Stimulated activated CD4-positive, alpha-beta T cell treated with anti-CD3 and anti-CD28 coated beads, Interleukin-4, amount 100 ng/mL, for 48 hours (primary cell): Measurements from ENCODE around the gene PFAS.
"Not testable (repeated sequence)": the region's sequence is repeated elsewhere in the genome, so short reads cannot be mapped to it uniquely, and the experiment has no call there.

Source experiments
- DNase-seq, 2 donors: peaks; one replicate each; pipeline ENCODE4 v3.0.0-alpha.2; 2020; ENCODE audit warnings: low read depth in 2 of 2

PFAS gene

DNA sequence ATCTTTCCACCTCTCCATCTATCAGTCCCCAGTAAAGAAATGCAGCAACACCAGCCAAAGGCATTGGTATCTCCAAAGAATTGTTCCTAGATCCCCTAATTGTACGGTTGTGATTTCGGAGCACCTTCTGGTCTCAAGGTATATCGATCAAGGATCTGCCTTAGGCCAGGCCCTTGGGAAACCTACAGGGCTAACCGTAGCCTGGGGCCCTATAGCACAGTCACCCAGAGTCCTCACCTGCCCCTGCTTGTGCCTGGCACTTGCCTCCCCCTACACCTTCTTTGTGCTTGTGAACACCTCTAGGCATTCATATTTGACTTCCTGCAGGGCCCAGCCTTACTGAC is 21.9 kb upstream of the PFAS start:
- DNase-seq, result no peak

DNA sequence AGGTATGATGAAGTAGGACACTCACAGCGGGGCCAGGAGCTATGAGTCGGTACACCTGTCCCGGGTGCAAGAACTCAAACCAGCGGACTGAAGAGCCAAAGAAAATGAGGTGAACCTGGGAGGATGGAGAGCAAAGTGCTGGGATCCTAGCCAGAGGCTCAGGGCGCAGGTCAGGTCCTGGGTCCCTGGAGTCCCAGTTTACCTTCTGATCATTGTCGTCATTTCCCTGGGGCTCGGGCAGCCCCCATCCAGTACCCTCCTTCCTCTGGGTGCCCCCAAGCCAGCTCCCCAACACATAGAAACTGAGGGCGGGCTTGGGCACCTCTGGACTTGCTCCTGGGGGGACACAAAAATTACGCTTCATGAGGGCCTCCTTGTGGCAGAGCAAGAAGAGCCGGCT is 17.4 kb upstream of the PFAS start:
- no peak for DNase-seq

GRCh38 chr17:8234361-8235270 is 14.5 kb upstream of the PFAS start:
- no peak for DNase-seq

- DNase-seq, result no peak
Measured at GRCh38 chr17:8235676-8236075, 13.4 kb upstream of the PFAS start.

DNA sequence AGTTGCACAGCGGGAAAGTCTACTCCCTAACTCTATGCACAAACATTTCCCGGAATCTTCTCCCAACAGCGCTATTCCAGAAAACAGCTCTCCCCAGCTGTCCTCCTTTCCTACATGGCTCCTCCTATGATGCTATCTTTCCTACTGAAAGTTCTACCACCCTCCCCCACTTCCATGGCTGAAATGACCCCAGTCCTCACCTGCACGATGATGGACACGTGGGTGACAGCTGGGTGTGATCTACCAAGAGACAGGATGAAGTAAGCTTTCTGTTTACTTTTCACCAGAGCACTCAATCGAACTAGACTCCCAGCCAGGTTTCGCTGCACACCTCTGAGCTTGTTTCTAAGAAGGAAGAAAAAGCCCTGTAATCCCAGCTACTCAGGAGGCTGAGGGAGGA is 11.9 kb upstream of the PFAS start:
- DNase-seq, result no peak

DNA sequence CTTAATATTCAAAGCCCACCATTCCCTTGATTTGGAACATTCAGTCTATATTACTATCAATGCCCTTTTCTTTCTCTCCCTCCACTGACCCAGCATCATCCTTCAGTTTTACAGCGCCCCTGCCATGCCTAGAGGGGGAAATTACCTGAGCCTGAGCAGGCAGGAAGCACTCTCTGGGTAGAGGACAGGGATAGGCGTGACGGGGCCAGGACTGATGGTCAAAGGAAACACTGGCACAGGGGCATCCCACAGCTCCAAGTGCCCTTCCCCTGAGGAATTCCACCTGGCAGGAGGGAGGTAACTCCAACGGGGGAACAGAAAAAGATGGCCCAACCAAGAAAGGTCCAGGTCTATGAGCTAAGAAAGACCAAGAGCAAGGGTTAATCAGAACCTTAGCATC is 11.2 kb upstream of the PFAS start:
- DNase-seq, result no peak

- no peak for DNase-seq
Measured at GRCh38 chr17:8243827-8244226, 5.3 kb upstream of the PFAS start.

- no peak for DNase-seq
Measured at GRCh38 chr17:8244768-8245167, 4.3 kb upstream of the PFAS start.

DNA sequence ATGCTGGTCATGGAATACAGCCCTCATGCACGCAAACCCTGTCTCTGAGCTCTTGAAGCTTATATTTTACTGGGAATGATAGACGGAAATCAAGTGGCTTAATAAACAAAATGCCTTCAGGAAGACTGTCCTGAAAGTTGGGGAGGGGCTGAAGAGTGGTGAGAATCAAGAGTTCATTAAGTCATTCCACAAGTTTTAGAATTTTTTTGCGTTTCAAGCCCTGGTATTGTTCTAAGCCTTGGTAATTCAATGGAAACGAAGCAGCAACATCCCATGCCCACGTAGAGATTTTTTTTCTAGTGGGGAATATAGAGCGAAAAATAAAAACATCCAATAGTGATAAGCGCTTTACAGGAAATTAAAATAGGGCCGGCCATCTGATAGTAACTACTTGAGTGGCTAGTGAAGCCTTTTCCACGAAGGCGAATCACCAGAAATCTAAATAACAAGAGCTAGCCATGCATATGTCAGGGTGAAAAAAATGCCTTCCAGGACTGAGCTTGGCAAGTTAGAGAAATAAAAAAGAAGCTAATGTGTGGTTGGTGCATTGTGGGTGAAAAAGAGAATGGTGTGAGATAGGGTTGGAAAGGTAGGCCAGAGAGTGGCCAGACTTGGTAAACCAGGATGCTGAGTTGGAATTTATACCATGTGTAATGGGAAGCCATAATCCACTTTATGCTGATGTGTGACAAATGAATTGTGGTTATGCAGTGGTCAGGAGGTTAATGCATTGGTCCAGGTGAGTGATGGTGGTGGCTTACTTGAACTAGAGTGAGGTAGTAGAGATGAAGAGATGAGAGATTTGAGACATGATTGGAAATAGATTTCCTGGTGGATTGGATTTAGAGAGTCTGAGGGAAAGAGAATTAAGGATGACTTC is 772 bp downstream of the PFAS start:
- no peak for DNase-seq

DNA sequence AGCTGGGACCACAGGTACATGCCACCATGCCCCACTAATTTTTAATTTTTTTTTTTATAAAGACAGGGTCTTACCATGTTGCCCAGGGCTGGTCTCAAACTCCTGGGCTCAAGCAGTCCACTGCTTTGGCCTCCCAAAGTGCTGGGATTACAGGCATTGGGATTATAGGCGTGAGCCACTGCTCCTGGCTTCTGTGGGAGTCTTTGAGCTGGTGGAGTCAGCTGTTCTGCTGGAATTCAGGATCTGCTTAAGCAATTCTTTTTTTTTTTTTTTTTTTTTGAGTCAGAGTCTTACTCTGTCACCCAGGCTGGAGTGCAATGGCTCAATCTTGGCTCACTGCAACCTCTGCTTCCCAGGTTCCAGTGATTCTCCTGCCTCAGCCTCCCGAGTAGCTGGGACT is 2.3 kb downstream of the PFAS start:
- not testable (repeated sequence) for DNase-seq

- no peak for DNase-seq
Measured at GRCh38 chr17:8253801-8254200, 4.7 kb downstream of the PFAS start.

DNA sequence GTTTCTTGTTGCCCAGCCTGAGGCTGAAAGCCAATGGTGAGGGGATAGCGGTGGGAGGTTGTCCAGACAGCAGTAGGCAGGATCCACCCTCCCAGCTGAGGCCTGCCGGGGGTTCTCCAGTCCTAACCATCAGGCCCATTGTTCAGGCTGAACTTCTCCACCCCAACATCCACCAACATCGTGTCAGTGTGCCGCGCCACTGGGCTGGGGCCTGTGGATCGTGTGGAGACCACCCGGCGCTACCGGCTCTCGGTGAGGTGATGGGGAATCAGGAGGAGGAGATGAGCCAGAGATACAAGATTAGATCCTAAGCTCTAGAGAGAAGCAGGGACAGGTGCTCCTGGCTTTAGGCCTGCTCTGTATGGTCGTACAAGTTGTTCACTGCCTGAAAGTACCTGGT is 5.8 kb downstream of the PFAS start:
- no peak for DNase-seq

GRCh38 chr17:8255499-8255898 is 6.4 kb downstream of the PFAS start:
- no peak for DNase-seq

GRCh38 chr17:8256291-8256690 is 7.2 kb downstream of the PFAS start:
- no peak for DNase-seq

GRCh38 chr17:8256691-8257090 is 7.6 kb downstream of the PFAS start:
- no peak for DNase-seq

DNA sequence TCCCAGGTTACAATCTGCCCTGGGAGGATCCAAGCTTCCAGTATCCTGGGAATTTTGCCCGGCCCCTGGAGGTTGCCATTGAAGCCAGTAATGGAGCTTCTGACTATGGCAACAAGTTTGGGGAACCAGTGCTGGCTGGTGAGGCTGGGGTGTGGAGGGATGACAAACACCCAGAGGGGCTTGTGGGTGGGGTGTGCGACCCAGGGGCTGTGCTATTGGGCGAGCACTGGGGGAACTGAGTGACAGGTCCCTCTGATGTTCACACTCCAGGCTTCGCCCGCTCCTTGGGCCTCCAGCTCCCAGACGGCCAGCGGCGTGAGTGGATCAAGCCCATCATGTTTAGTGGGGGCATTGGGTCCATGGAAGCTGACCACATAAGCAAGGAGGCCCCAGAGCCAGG is 8.7 kb downstream of the PFAS start:
- DNase-seq, result no peak

GRCh38 chr17:8264320-8264719 is 15.2 kb downstream of the PFAS start:
- no peak for DNase-seq

- no peak for DNase-seq
Measured at GRCh38 chr17:8264836-8265542, 15.9 kb downstream of the PFAS start.

DNA sequence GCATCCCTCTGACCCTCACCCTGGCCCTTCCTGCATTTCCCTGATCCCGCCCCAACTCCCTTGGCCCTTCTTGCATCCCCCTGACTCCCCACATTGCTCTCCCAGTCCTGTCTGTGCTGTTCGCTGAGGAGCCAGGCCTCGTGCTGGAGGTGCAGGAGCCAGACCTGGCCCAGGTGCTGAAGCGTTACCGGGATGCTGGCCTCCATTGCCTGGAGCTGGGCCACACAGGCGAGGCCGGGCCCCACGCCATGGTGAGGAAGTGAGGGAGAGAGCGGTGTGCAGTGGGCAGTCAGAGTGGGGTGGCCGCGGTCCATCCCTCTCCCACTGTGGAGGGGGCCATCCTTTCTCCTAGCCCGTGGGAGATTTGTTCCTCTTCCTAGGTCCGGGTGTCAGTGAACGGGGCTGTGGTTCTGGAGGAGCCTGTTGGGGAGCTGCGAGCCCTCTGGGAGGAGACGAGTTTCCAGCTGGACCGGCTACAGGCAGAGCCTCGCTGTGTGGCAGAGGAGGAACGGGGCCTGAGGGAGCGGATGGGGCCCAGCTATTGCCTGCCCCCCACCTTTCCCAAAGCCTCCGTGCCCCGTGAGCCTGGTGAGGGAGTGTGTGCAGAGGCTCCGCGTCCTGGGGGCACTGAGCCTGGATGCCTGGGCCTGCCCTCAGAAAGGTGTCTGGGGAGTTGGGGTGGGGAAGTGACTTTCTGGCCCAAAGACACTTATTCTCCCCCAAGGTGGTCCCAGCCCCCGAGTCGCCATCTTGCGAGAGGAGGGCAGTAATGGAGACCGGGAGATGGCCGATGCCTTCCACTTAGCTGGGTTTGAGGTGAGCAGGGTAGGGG is 17.8 kb downstream of the PFAS start:
- DNase-seq, result no peak

GRCh38 chr17:8267480-8268147 is 18.5 kb downstream of the PFAS start:
- DNase-seq, result no peak
